ENCODE results near the gene HSD11B1L.
"Not testable (repeated sequence)": the region's sequence is repeated elsewhere in the genome, so short reads cannot be mapped to it uniquely, and the experiment has no call there.

Gene HSD11B1L

DNA sequence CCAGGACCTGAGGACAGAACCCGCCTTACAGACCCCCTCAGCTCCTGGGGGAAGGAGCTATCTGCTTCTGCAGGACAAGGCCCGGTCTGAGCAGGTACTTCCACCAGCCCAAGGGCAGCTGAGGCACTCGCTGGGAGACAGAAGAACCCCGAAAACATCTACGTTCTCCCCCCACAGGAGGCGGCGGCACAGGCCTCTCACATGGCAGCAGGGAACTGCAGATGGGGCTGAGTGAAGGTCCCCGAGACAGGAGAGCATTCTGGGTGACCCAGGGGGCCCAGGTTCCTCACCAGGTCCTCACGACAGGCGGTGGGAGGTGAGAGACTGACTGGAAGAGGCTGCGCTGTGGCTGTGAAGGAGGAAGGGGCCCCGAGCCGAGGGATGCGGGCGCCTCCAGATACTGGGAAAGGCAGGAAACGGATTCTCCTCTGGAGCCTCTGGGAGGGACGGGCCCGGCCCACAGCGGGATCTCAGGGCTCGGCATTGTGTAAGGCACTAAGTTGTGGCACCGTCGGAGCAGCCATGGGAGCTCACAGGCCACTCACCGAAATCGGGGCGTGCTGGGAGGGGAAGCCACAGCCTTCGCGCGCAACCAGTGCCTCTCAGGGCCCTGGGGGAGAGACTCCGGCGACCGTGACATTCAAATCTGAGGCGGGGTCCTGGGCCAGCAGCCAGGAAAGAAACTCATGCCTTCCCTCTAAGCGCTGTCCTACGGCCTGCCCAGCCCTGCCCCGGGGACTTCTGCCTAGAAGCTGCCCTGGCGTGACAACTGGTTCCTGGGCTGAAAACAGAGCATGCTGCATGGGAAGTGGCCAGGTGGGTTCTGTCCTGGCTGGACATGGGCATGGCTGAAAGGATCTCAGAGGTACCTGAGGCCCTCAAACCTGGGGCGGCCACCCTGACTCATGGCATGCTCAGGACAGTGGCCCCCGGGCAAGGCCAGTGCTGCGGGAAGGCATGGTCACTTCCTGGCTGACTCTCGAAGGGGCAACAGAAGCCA, 23.3 kb downstream of the HSD11B1L start:
- DNase-seq = peak; percentile 19

DNA sequence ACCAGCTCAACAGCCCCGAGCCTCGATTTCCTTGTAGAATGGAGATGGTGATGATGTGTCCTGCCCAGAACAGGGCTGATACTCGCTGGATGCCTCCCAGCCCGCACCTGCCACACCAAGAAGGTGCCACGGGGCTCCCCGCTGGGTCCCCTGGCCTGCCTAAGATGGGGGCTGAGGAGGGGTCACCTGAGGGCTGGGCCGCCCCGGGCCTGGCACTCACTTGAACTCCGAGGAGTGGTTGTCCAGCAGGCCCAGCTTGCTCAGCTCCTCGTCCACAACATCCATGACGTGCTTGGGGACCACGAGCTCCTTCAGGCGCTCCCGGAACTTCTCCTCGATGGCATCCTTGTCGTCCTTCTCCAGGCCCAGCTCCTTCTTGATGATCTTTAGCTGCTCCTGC, 24.7 kb downstream of the HSD11B1L start:
- DNase-seq = no peak

DNA sequence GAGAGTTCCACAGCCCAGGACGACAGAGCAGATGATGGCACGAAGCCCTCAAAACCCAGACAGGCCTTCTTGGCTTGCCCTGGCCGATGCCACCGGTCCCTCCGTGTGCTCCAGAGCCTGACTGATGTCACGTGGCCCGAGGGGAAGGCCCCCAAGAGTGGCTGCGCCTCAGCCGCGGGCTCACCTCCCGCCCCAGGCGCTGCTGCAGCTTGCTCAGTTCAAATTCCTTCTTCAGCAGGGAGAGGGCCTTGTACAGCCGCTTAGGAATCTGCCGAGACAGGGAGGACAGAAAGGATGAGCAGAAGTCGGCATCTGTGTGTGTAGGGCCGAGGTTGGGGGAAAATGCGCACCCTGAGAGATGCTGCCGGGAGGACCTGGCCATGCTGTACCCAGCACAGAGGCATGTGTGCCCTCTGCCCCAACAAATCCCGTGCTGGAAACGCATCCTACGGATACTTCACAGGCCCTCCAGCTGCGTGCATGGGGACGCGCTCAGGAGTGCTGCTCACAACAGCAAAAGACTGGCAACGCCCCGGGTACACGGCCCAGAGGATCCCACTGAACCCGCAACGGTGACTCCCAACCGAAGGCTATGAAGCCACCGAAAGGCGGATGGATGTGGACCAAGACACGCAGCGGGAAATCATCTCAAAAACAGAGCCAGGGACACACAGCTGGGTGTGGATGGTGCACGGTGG, 26.2 kb downstream of the HSD11B1L start:
- no peak for DNase-seq

DNA sequence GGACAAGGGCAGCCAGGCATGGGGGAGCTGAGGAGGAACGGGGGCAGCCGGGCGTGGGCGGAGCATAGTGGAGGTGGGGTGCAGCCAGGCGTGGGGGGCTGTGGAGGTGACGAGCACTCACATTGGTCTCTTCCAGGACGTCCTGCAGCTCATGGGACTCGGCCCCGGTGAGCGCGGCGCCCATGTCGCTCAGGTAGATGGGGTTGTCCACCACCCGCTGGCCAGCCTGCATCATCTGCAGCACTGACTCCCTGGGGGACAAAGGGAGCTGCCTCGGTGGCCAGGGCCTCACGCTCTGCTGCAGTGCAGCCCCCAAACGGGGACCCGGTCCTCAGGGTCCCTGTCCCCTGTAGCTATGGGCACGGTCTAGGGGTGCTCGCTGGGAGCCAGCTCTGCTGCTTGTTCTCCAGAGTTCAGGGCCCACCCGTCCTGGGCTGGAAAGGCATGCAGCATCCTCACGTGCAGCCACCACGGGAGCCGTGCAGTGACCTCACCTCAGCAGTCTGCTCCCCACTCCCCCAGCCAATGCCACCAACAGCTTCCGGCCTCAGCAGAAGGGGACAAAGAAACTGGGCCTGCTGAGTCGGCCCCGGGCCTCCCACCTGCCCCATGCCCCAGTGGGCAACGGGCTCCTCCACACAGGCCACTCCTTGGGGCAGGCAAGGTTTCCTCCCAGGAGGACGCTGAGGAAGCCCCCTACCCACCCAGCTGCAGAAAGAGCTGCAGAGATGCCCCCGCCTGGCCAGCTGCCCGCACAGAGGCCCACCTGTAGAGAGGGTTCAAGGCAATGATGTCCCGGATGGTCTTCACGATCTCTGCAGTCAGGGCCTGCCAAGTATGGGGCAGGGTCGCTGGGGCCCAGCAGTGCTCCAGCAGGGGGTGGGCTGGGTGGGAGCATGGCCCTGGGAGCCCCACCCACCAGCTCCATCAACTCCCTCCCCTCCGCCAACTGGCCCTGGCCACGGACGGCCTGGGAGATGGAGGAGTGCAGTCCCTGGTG, 27.0 kb downstream of the HSD11B1L start:
- no peak for DNase-seq

DNA sequence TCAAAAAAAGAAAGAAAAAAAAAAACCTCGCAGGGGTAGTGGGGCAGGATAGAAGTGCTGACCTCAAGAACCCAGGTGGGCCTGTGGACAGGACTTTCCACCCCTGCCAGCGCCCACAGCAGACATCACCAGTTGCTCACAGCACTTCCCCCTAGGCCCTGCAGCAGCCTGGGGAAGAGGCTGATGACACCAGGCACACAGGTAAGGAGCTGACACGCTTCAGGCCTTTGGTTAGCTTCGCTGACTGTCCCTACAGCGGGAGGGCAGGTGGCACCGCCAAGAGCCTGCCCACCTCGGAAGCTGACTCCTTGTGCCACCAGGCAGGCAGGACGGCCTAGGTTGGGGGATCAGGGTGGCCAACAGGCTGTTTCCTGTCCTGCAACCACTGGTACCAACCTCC, 30.2 kb downstream of the HSD11B1L start:
- DNase-seq = no peak

DNA sequence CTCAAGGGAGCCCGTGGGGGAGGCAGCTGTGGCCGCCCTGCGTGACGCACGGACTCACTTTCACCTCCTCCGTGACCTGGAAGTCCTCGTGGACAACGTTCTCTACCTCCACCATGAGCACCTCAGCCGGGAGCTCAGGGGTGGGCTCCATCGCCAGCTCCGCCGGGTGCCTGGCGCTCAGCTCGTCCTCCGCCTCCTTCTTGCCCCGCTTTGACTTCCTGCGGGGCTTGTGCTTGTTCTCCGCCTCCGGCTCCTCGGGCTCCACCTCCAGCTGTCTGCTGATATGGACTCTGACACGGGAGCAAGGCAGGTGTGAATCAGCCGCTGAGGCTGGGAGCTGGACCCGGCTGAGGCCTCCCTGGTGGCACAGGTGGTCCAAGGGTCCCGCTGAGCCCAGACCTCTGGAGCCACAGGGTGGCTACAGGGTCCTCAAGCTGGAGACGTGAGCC, 30.9 kb downstream of the HSD11B1L start:
- no peak for DNase-seq

DNA sequence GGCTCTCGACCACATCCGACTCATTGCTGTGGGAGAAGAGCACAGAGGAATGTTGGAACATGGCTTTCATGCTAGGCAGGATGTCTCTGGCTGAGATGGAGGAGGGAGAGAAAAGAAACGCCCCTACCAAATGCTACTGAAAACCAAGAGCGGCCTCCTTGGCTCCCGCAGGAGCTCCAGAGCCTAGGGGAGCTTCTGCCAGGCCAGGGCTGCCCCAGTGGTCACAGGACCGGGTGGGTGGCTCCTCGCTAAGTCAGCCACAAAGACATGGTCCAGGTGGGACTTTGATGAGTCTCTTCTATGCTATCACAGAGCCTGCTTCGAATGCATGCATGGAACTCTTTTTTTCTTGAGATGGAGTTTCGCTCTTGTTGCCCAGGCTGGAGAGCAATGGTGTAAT, 32.4 kb downstream of the HSD11B1L start:
- no peak for DNase-seq

DNA sequence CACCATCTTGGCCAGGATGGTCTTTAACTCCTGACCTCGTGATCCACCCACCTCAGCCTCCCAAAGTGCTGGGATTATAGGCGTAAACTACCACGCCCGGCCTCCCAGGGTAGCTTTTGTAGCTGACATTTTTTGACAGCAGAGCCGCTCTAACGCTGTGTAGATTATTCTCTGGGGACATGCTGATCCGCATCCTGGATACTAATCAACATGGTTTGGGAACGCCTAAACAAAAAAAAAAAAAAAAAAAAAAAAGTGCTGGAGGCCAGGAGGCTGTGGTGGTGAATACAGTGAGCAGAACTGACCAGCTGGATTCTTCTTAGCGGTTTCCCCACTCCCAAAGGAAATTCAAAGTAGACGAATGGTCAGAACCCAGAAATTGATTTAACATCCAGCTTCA, 34.0 kb downstream of the HSD11B1L start:
- DNase-seq = no peak

DNA sequence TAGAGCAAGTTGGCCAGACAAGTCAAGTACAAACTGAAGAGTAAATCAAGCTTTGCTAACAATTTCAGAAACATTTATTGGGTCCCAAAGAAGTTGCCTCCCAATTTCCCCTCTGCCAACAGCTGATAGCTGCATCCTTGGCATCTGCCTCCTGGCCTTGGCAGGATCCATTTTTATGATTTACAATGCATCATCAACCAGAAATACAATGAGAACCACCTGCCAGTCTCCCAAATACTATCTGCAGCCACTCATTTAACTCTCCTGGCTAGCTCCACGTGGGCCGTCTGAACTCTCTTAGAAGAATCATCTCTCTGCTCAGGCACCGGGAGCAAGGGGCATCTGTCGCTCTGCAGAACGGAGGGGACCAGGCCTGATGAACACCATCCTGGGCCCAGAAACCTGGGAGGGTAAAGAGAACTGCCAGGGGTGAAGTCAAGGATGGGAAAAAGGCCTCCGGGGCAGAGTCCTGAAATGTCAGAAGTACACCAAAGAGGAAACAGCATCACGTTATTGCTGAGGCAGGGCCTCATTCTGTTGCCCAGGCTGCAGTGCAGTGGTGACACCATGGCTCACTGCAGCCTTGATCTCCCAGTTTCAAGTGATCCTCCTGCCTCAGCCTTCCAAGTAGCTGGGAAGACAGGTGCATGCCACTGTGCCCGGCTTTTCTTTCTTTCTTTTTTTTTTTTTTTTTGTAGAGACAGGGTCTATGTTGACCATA, 36.5 kb downstream of the HSD11B1L start:
- no peak for DNase-seq

DNA sequence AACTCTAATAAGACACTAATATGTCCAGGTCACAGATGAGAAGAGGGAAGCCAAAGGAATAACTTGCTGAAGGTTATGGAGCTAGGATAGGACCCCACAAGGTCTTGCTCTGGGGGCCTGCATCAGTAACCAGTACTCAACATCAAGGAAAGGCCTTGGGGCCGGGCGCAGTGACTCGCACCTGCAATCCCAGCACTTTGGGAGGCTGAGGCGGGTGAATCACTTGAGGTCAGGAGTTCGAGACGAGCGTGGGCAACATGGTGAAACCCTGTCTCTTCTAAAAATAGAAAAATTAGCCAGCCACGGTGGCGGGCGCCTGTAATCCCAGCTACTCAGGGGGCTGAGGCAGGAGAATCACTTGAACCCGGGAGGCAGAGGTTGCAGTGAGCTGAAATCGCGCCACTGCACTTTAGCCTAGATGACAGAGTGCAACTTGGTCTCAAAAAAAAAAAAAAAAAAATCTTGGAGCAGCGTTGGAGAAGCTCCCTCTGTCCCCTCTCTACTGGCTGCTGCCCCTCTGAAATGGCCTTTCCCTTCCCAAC, 37.3 kb downstream of the HSD11B1L start:
- DNase-seq = no peak

DNA sequence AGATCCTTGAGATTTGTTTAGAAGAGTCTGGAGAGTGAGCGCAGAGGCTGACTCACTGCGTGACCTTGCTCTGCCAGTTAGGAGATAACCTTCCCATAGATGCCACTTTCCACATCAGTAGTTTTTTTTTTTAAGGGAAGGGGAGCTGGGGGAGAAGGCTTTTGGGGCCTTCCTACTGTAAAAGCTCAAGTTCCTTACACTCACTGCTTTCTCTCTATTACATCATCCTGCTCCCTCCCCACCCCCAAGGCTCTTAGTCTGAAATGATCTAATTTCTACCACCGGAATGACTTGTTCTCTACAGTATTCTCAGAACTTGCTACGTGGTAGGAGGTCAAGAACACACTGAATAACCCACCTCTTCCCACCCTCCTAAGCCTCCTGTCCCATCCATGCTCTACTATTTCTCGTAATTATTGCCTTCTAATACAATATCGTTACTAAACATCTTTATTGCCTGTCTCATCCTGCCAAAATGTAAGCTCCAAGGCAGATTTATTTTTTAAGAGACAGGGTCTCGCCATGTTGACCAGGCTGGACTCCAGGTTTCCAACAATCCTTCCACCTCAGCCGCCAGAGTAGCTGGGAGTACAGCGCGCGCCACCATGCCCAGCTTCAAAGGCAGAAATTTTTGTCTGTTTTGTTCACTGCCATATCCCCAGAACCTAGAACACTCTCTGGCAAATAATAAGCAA, 37.9 kb downstream of the HSD11B1L start:
- no peak for DNase-seq

DNA sequence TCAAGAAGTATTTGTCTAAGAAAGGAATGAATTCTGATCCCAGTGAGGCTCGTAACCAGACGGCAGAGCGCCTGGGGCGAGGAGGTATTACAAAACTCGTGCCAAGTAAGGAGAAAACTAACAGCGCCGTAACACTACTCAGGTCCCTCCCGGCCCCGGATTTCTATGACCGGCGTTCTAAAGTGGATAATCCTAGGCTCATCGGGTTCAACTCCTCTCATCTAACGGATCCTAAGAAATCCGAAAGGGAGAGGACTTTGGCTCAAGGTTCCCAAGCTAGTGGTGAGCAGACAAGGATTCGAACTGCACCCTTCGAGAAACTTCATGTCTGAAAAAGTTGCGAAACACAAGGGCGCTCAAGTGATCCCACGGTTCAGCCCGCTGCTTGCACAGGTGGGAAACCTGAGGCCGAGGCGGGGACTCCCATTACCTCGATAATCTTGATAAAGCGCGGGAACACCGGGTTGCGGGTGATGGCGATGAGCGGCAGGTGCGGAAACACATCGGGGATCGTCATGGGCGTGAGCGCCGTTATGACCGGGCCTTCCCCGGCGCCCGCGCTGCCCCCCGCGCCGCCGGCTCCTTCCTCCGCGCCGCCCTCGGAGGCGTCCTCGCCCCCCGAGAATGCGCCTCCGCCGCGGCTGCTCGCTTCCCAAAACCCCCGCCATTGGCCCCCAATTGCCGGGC, 38.6 kb downstream of the HSD11B1L start:
- DNase-seq = peak; percentile 34

DNA sequence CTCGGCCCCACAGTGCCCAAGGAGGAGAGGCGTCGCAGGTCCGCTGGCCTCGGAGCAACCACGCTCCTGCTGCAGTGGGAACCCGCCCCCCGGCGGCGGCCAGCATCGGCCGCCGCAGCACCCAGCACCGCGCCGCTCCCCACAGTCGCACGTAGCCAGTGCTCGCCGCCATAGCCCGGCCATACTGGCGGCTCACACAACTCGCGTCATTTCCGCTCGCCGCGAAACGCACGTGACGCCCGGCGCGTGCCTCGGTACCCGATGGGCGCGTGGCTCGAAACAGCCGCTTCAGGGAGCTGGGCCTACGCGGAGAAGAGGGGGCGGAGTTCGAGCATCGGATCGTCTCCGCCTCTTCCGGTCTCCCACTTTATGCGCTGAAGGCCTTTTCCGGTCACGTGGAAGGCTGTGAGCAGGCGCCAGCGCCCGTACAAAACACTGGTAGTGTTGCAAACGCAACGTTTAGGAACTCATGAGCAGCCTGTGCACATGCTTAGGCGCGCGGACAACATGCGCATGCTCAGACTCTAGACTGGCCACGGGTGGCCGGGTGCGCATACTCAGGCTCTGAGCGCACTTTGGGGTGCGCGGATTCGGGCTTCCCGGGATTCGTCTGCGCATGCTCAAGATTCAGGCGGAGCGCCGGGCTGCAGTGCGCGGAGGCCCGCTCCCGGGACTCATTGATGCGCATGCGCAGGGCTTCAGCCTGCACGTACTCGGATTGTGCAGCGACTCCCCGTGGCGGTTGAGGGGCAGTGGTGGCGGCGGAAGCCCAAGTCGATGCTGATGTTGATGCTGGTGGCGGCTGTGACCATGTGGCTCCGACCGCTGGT, 39.3 kb downstream of the HSD11B1L start, which contains the start of the genes CATSPERD and LONP1:
TSS of gene CATSPERD (plus strand) at position 677 of the 830 bp plus-strand sequence. CDS start at position 778, 101 bp downstream.
TSS of gene LONP1 (minus strand) at position 186 of the 830 bp plus-strand sequence. CDS start at position 172, 14 bp downstream.
- peak; percentile 98 for DNase-seq

DNA sequence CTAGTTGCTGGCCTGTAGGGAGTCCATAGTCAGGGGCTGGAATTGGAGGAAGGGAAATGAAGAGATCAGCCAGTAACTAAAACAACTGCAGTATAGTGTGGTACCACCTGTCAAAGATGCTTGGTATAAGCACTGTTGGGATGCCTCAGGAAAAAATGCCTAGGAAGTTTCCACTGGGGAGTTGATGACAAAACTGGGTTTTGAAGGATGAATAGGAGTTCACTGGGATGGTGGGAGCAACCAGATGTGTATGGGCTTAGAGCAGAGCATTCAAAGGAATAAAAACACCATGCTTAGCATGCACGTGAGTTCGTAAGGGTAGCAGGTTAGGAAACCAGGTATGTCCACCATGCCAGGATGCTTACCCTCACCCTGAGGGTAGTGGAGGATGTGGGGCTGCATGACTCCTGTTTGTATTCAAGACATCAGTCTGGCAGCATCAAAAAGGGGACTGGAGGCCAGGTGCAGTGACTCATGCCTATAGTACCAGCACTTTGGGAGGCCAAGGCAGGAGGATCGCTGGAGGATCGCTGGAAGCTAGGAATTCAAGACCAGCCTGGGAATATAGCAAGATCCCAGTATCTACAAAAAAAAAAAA, 46.7 kb downstream of the HSD11B1L start:
- no peak for DNase-seq

DNA sequence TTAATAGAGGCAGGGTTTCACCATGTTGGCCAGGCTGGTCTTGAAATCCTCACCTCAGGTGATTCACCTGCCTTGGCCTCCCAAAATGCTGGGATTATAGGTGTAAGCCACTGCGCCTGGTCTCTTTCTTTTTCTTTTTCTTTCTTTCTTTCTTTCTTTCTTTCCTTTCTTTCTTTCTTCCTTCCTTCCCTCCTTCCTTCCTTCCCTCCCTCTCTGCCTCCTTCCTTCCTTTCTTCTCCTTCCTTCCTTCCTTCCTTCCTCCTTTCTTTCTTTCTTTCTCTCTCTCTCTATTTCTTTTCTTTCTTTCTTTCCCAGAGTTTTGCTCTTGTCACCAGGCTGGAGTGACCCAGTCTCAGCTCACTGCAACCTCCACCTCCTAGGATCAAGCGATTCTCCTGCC, 52.3 kb downstream of the HSD11B1L start:
- not testable (repeated sequence) for DNase-seq
